ENCODE results near the gene GPATCH11.

Gene GPATCH11

GRCh38 chr2:37083873-37084794, at the start of gene GPATCH11, which contains the start of gene HEATR5B:
Gene GPATCH11 (plus strand): TSS chr2:37084518. CDS start chr2:37088382, 3,864 bp downstream.
Gene HEATR5B (minus strand): TSS chr2:37084372. CDS start chr2:37083414, 958 bp downstream.
- Histone ChIP-seq H3K9ac (ENCODE audit: low read length) (peak within 1 kb of the TSS; percentile 79), H3K27me3 (replicated peaks; ENCODE audit: insufficient read depth, low read length) (no peaks in the 10 kb centered on the region), H3K79me2 (ENCODE audit: low read length) (peaks cover 86% of the 10 kb centered on the region), H2AFZ (ENCODE audit: low read length) (peak within 1 kb of the TSS; percentile 87), H3K9me3 (replicated peaks; ENCODE audit: insufficient read depth, low read length) (no peaks in the 10 kb centered on the region), H3K9me2 (replicated peaks; ENCODE audit: insufficient read depth, low read length) (no peaks in the 10 kb centered on the region), H3K4me3 (ENCODE audit: low read length) (peak within 1 kb of the TSS; percentile 96), H3K4me1 (ENCODE audit: low read length) (peaks cover 43% of the 10 kb centered on the region), H4K20me1 (ENCODE audit: insufficient read depth, low read length) (no peaks in the 10 kb centered on the region), H3K4me2 (ENCODE audit: low read depth, low read length) (peak within 1 kb of the TSS; percentile 92), H3K27ac (ENCODE audit: low read length) (peak within 1 kb of the TSS; percentile 87), H3F3A (ENCODE audit: insufficient read depth, low read length) (peaks cover 10% of the 10 kb centered on the region), H3K36me3 (replicated peaks; ENCODE audit: insufficient read depth, low read length) (no peaks in the 10 kb centered on the region; the same call in 1 of the 2 replicates)
- DNase-seq = peak; percentile 97
- TF ChIP-seq CTCF (IDR thresholded peaks at IDR 0.05; ENCODE audit: low read length) (no peak), EZH2phosphoT487 (IDR thresholded peaks at IDR 0.05; ENCODE audit: low read length) (no peak), EZH2 (optimal IDR thresholded peaks at IDR 0.05; ENCODE audit: low read depth, low read length) (no peak)

- Histone ChIP-seq H2AFZ (ENCODE audit: low read length) (no peak overlapping the region), H3K4me2 (ENCODE audit: low read depth, low read length) (no peak overlapping the region), H3K4me3 (ENCODE audit: low read length) (no peak overlapping the region), H3K79me2 (ENCODE audit: low read length) (no peaks in the 10 kb centered on the region), H4K20me1 (ENCODE audit: insufficient read depth, low read length) (no peaks in the 10 kb centered on the region), H3K9me3 (replicated peaks; ENCODE audit: insufficient read depth, low read length) (no peaks in the 10 kb centered on the region), H3K27me3 (replicated peaks; ENCODE audit: insufficient read depth, low read length) (no peaks in the 10 kb centered on the region), H3K4me1 (ENCODE audit: low read length) (no peaks in the 10 kb centered on the region), H3K27ac (ENCODE audit: low read length) (no peak overlapping the region), H3K9me2 (replicated peaks; ENCODE audit: insufficient read depth, low read length) (no peaks in the 10 kb centered on the region), H3K36me3 (replicated peaks; ENCODE audit: insufficient read depth, low read length) (no peaks in the 10 kb centered on the region; the same call in 1 of the 2 replicates), H3F3A (ENCODE audit: insufficient read depth, low read length) (no peaks in the 10 kb centered on the region), H3K9ac (ENCODE audit: low read length) (no peak overlapping the region)
- TF ChIP-seq EZH2 (optimal IDR thresholded peaks at IDR 0.05; ENCODE audit: low read depth, low read length) (no peak), CTCF (IDR thresholded peaks at IDR 0.05; ENCODE audit: low read length) (no peak)
- no peak for DNase-seq
Measured at GRCh38 chr2:37037771-37038170, 46.5 kb upstream of the GPATCH11 start.

- H2AFZ ChIP-seq (ENCODE audit: low read length) = no peak overlapping the region
- H3K4me2 ChIP-seq (ENCODE audit: low read depth, low read length) = no peak overlapping the region
- H3K27me3 ChIP-seq (replicated peaks; ENCODE audit: insufficient read depth, low read length) = no peaks in the 10 kb centered on the region
- H3K9ac ChIP-seq (ENCODE audit: low read length) = no peak overlapping the region
- H3K27ac ChIP-seq (ENCODE audit: low read length) = no peak overlapping the region
- H3F3A ChIP-seq (ENCODE audit: insufficient read depth, low read length) = no peaks in the 10 kb centered on the region
- TF ChIP-seq EZH2 (optimal IDR thresholded peaks at IDR 0.05; ENCODE audit: low read depth, low read length) (no peak), CTCF (IDR thresholded peaks at IDR 0.05; ENCODE audit: low read length) (no peak), EZH2phosphoT487 (IDR thresholded peaks at IDR 0.05; ENCODE audit: low read length) (no peak)
- H3K4me3 ChIP-seq (ENCODE audit: low read length) = no peak overlapping the region
- H3K9me2 ChIP-seq (replicated peaks; ENCODE audit: insufficient read depth, low read length) = no peaks in the 10 kb centered on the region
- no peaks in the 10 kb centered on the region for H3K9me3 ChIP-seq (replicated peaks; ENCODE audit: insufficient read depth, low read length)
- no peaks in the 10 kb centered on the region; the same call in 1 of the 2 replicates for H3K36me3 ChIP-seq (replicated peaks; ENCODE audit: insufficient read depth, low read length)
- H3K4me1 ChIP-seq (ENCODE audit: low read length) = no peaks in the 10 kb centered on the region
- no peaks in the 10 kb centered on the region for H3K79me2 ChIP-seq (ENCODE audit: low read length)
- no peak for DNase-seq
- H4K20me1 ChIP-seq (ENCODE audit: insufficient read depth, low read length) = no peaks in the 10 kb centered on the region
Measured at GRCh38 chr2:37039580-37039979, 44.7 kb upstream of the GPATCH11 start.

Measured in MM.1S (cell line).